Measurements from ENCODE around the gene SH3BGRL. TPM values are rescaled to one million over a fixed set of nuclear protein-coding genes. Genes with fewer than 3 reads are reported as not detected.

SH3BGRL gene
- total RNA-seq, 4 donors from 2014 or later: 266 to 380 (median 359) TPM

DNA sequence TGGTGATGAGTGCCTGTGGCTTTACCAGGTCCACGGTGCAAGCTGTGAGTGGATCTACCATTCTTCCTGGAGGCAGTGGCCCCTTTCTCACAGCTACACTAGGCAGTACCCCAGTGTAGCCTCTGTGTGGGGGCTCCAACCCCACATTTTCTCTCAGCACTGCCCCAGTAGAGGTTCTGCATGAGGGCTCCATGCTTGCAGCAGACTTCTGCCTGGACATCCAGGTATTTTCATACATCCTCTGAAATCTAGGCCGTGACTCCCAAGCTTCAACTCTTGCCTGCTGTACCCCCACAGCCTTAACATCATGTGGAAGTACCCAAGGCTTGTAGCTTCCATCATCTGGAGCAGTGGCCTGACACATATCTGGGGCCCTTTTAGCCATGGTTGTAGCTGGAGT, 90.1 kb downstream of the SH3BGRL start:
- no CpG with 5 or more reads among the region's 2 CpGs for WGBS, 2 donors (ENCODE audit: low coverage in 1 of 2)
- Histone ChIP-seq H3K9me3 (peaks cover 0 to 5% (median 0%) of the 10 kb centered on the region in 3 donors), H3K4me1 (no peaks in the 10 kb centered on the region), H3K36me3 (peaks cover 0 to 32% of the 10 kb centered on the region in 2 donors), H3K27me3 (no peaks in the 10 kb centered on the region), H3K27ac (no peak overlapping the region), H3K4me3 (no peak overlapping the region)
- no peak for ATAC-seq
- TF ChIP-seq EP300 (IDR thresholded peaks at IDR 0.05): no peak
- TF ChIP-seq POLR2AphosphoS5 (IDR thresholded peaks at IDR 0.05): no peak
- TF ChIP-seq, protein P1, sequence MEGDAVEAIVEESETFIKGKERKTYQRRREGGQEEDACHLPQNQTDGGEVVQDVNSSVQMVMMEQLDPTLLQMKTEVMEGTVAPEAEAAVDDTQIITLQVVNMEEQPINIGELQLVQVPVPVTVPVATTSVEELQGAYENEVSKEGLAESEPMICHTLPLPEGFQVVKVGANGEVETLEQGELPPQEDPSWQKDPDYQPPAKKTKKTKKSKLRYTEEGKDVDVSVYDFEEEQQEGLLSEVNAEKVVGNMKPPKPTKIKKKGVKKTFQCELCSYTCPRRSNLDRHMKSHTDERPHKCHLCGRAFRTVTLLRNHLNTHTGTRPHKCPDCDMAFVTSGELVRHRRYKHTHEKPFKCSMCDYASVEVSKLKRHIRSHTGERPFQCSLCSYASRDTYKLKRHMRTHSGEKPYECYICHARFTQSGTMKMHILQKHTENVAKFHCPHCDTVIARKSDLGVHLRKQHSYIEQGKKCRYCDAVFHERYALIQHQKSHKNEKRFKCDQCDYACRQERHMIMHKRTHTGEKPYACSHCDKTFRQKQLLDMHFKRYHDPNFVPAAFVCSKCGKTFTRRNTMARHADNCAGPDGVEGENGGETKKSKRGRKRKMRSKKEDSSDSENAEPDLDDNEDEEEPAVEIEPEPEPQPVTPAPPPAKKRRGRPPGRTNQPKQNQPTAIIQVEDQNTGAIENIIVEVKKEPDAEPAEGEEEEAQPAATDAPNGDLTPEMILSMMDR (IDR thresholded peaks at IDR 0.05): no peak
- no peak for TF ChIP-seq POLR2A (IDR thresholded peaks at IDR 0.05)

DNA sequence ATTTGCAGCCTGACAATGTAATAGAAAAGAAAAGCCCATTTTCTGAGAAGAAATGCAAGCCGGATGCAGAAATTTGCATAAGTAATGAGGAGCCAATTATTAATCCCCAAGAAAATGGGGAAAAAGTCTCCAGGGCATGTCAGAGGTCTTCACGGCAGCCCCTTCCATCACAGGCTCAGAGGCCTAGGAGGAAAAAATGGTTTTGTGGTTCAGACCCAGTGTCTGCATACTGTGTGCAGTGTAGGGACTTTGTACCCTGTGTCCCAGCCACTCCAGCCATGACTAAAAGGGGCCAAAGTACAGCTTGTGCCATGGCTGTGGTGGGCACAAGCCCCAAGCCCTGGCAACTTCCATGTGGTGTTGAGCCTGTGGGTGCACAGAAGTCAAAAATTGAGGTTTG, 92.2 kb downstream of the SH3BGRL start:
- no peaks in the 10 kb centered on the region for H3K4me1 ChIP-seq
- WGBS, 2 donors (ENCODE audit: low coverage in 1 of 2): 80 to 100% methylated on average over 1 to 2 of the region's 2 CpGs
- H3K27me3 ChIP-seq: no peaks in the 10 kb centered on the region
- TF ChIP-seq POLR2AphosphoS5 (IDR thresholded peaks at IDR 0.05): no peak
- TF ChIP-seq, protein P1 (IDR thresholded peaks at IDR 0.05): no peak
- no peak for TF ChIP-seq POLR2A (IDR thresholded peaks at IDR 0.05)
- TF ChIP-seq EP300 (IDR thresholded peaks at IDR 0.05): no peak
- no peak overlapping the region for H3K4me3 ChIP-seq
- H3K36me3 ChIP-seq: peaks cover 0 to 32% of the 10 kb centered on the region in 2 donors
- ATAC-seq: no peak
- H3K9me3 ChIP-seq: peaks cover 0 to 5% (median 0%) of the 10 kb centered on the region in 3 donors
- no peak overlapping the region for H3K27ac ChIP-seq

DNA sequence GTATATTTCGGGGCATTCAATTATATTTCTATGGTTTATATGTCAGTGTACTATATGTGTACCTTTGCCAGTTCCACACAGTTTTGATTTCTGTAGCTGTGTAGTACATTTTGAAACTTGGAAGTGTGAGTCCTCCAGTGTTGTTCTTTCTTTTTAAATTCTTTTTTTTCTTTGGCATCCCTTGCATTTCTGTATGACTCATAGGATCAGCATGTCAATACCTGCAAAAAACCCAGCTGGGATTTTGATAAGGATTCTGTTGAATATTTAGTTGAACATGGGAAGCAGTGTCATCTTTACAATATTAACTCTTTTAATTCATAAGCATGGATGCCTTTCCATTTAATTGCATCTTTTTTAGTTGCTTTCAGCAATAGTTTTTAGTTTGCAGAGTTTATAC, 100.0 kb downstream of the SH3BGRL start:
- H3K36me3 ChIP-seq: no peaks in the 10 kb centered on the region
- H3K4me3 ChIP-seq: no peak overlapping the region
- no peaks in the 10 kb centered on the region for H3K4me1 ChIP-seq
- no peaks in the 10 kb centered on the region for H3K9me3 ChIP-seq
- no peaks in the 10 kb centered on the region for H3K27me3 ChIP-seq
- no peak overlapping the region for H3K27ac ChIP-seq
- no peak for ATAC-seq
- TF ChIP-seq, protein P1 (IDR thresholded peaks at IDR 0.05): no peak
- TF ChIP-seq EP300 (IDR thresholded peaks at IDR 0.05) (no peak), POLR2AphosphoS5 (IDR thresholded peaks at IDR 0.05) (no peak), POLR2A (IDR thresholded peaks at IDR 0.05) (no peak)
- 71 to 80% methylated on average over 1 of the region's 1 CpG for WGBS, 2 donors (ENCODE audit: low coverage in 1 of 2)

DNA sequence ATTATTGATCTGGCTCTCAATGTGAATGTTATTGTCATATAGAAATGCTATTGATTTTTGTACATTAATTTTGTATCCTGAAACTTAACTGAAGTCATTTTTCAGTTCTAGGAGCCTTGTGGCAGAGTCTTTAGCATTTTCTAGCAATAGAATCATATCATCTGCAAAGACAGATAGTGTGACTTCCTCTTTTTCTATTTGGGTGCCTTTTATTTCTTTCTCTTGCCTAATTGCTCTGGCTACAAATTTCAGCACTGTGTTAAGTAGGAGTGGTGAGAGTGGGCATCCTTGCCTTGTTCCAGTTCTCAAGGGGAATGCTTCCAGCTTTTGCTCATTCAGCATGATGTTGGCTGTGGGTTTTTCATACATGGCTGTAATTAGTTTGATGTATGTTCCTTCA, 102.7 kb downstream of the SH3BGRL start:
- TF ChIP-seq, protein P1 (IDR thresholded peaks at IDR 0.05): no peak
- TF ChIP-seq POLR2A (IDR thresholded peaks at IDR 0.05) (no peak), EP300 (IDR thresholded peaks at IDR 0.05) (no peak), POLR2AphosphoS5 (IDR thresholded peaks at IDR 0.05) (no peak)
- ATAC-seq: no peak
- H3K4me1 ChIP-seq: no peaks in the 10 kb centered on the region
- no peaks in the 10 kb centered on the region for H3K9me3 ChIP-seq
- no peaks in the 10 kb centered on the region for H3K36me3 ChIP-seq
- H3K27ac ChIP-seq: no peak overlapping the region
- no peak overlapping the region for H3K4me3 ChIP-seq
- H3K27me3 ChIP-seq: no peaks in the 10 kb centered on the region

DNA sequence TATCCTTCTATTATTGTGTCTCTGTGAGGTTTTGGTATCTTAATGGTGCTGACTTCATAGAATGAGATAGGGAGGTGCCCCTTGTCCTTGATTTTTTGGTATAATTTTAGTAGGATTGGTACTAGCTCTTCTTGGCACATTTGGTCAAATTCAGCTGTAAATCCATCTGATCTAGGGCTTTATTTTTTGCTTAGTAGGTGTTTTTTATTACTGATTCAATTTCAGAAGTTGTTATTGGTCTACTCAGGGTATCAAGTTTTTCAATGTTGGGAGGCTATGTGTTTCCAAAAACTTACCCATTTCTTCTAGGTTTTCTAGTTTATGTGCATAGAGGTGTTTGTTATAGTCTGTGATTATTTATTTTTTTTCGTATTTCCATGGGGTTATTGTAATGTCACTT, 103.3 kb downstream of the SH3BGRL start:
- no peak for ATAC-seq
- TF ChIP-seq EP300 (IDR thresholded peaks at IDR 0.05) (no peak), POLR2AphosphoS5 (IDR thresholded peaks at IDR 0.05) (no peak)
- TF ChIP-seq, protein P1 (IDR thresholded peaks at IDR 0.05): no peak
- Histone ChIP-seq H3K27me3 (no peaks in the 10 kb centered on the region), H3K27ac (no peak overlapping the region), H3K9me3 (no peaks in the 10 kb centered on the region), H3K36me3 (no peaks in the 10 kb centered on the region), H3K4me1 (no peaks in the 10 kb centered on the region), H3K4me3 (no peak overlapping the region)
- WGBS, 2 donors (ENCODE audit: low coverage in 1 of 2): 80% methylated on average over 1 of the region's 1 CpG; no CpG with 5 or more reads in 1 of the 2 donors

All from gastroesophageal sphincter (tissue), 4 donors.